Breast epithelium (tissue), 3 donors: ENCODE results near the gene CDK19.

Source experiments
- POLR2A ChIP-seq: fragments of 450-650 bp; IDR thresholded peaks from one replicate; pipeline ENCODE4 v1.6.1; 2016; ENCODE audit warnings: antibody characterized with exemption, mild to moderate bottlenecking, moderate library complexity
- POLR2AphosphoS5 ChIP-seq, 3 donors: sonication (generic); formaldehyde crosslinking; IDR thresholded peaks; one replicate each; pipeline ENCODE4 v1.6.1; 2017; ENCODE audit warnings: antibody characterized with exemption in 3 of 3
- TF ChIP-seq, protein P1 (sequence below), 3 donors: fragments of 450-650 bp; IDR thresholded peaks; one replicate each; pipeline ENCODE4 v1.5.1; 2016 to 2017; ENCODE audit warnings: antibody characterized with exemption in 3 of 3, mild to moderate bottlenecking in 3 of 3, moderate library complexity in 3 of 3

DNA sequence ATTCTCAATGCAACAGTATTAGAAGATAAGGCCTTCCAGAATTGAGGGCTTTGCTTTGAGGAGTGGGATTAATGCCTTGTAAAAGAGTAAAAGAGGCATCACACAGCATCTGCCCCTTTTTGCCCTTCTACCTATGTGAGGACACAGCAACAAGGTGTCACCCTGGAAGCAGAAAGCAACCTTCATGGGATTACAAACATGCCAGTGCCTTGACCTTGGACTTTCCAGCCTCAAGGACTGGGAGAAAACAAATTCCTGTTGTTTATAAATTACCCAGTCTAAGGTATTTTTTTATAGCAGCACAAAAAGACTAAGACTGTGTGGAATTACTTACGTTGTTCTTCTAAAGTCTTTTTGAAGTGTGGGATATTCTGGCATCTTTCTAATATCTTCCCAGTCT is 188.8 kb downstream of the CDK19 start:
- TF ChIP-seq, protein P1, sequence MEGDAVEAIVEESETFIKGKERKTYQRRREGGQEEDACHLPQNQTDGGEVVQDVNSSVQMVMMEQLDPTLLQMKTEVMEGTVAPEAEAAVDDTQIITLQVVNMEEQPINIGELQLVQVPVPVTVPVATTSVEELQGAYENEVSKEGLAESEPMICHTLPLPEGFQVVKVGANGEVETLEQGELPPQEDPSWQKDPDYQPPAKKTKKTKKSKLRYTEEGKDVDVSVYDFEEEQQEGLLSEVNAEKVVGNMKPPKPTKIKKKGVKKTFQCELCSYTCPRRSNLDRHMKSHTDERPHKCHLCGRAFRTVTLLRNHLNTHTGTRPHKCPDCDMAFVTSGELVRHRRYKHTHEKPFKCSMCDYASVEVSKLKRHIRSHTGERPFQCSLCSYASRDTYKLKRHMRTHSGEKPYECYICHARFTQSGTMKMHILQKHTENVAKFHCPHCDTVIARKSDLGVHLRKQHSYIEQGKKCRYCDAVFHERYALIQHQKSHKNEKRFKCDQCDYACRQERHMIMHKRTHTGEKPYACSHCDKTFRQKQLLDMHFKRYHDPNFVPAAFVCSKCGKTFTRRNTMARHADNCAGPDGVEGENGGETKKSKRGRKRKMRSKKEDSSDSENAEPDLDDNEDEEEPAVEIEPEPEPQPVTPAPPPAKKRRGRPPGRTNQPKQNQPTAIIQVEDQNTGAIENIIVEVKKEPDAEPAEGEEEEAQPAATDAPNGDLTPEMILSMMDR (IDR thresholded peaks at IDR 0.05), result no peak
- TF ChIP-seq POLR2A (no peak), POLR2AphosphoS5 (IDR thresholded peaks at IDR 0.05) (no peak)
